Central memory CD8-positive, alpha-beta T cell (primary cell): ENCODE data around the gene C16orf92.

Experiments
- ATAC-seq: fragments of 150-1000 bp; cut with Tn5 transposase; replicated peaks from 2 replicates; pipeline ENCODE4 v1.10.0; 2022; ENCODE audit warnings: mild to moderate bottlenecking, moderate FRiP score, moderate number of reproducible peaks; ENCODE audit not compliant: poor library complexity, severe bottlenecking; ENCODE audit errors: extremely low read depth
- DNase-seq, 2 donors: peaks; one replicate each; pipeline ENCODE4 v3.0.0; 2021; ENCODE audit warnings: low spot score in 2 of 2
- H3K27ac Mint-ChIP-seq: one replicate; pipeline ENCODE4 v1.8.0; 2022; ENCODE audit warnings: low read depth, mild to moderate bottlenecking, moderate library complexity, mixed read lengths
- H3K27me3 Mint-ChIP-seq: one replicate; pipeline ENCODE4 v1.8.0; 2022; ENCODE audit warnings: mixed read lengths
- H3K36me3 Mint-ChIP-seq: one replicate; pipeline ENCODE4 v1.8.0; 2022; ENCODE audit warnings: mild to moderate bottlenecking, moderate library complexity, mixed read lengths; ENCODE audit not compliant: insufficient read depth
- H3K4me1 Mint-ChIP-seq: one replicate; pipeline ENCODE4 v1.8.0; 2022; ENCODE audit warnings: mixed read lengths
- H3K4me3 Mint-ChIP-seq: one replicate; pipeline ENCODE4 v1.8.0; 2022; ENCODE audit warnings: mild to moderate bottlenecking, moderate library complexity, mixed read lengths
- H3K9me3 Mint-ChIP-seq: one replicate; pipeline ENCODE4 v1.8.0; 2022; ENCODE audit warnings: mixed read lengths

C16orf92 gene

DNA sequence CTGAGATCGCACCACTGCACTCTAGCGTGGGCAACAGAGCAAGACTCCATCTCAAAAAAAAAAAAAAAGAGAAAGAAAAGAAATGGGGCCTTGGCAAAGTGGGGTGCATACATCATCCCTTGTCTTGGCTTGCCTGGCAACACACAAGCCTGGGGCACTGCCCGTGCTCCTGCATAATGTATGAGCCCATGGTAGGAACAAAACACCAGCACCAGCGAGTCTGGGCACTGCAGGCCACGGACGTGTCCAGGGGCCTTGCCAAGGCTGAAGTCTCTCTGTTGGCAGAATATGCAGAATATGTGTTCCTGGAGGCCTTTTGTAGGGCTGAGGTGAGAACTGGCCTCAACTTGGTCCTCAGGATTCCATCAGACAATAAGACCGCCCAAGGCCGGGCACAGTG, 26.9 kb downstream of the C16orf92 start:
- Mint-ChIP-seq H3K9me3 (no peaks in the 10 kb centered on the region), H3K27me3 (no peaks in the 10 kb centered on the region), H3K27ac (no peak overlapping the region), H3K4me3 (no peak overlapping the region), H3K4me1 (peaks cover 20% of the 10 kb centered on the region), H3K36me3 (peaks cover 11% of the 10 kb centered on the region)
- ATAC-seq (no peak), DNase-seq (no peak)

DNA sequence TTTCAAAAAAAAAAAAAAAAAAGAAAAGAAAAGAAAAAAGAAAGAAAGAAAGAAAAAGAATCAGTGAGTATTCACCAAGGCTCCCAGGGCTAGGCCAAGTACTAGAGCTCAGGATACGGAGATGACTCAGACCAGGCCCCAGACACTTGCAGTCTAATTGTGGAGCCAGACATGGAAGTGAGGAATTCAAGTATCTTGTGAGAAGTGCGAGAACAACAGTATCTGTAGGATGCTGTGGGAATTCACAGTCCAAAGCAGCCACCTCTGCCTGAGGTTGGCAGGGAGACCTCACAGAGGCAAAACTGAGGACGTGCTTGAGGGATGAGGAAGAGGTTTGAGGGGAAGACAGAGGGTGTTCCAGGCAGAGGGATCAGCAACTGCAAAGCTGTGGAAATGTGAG, 28.5 kb downstream of the C16orf92 start:
- no peak for DNase-seq
- Mint-ChIP-seq H3K36me3 (peaks cover 11% of the 10 kb centered on the region), H3K27me3 (no peaks in the 10 kb centered on the region), H3K27ac (no peak overlapping the region), H3K4me3 (peak overlapping the region; percentile 65), H3K4me1 (peaks cover 23% of the 10 kb centered on the region), H3K9me3 (no peaks in the 10 kb centered on the region)
- ATAC-seq: no peak

DNA sequence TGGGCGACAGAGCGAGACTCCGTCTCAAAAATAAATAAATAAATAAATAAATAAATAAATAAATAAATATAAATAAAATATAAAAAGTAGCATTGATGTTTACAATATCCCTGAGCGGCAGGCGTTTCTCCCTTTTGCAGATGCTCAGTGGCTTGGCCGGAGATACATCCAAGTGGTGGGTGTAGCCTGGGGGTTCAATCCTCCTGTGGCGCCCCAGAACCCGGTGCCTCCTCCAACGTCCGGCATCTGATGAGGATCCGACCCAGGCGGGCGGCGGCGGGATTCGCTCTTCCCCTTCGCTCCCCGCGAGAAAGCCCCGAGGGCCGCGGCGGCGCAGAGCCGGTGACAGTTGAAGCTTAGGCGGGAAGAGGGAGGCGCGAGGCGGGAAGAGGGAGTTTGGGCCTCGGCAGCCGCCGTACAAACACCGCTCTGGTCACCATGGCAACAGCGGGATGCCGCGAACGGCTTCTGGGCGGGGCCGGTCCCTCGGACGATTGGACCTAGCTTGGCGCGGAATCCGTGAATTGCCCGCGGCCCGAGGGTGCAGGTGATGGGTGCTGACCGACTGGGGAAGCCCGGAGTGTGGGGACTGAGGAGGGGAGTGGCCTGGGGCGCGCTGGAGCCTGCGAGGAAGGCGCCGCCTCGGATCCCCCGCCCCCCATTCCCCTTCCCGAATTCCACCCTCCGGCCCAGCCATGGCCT, 29.8 kb downstream of the C16orf92 start:
- Mint-ChIP-seq H3K9me3 (no peaks in the 10 kb centered on the region), H3K27ac (peak overlapping the region; percentile 90), H3K27me3 (no peaks in the 10 kb centered on the region), H3K36me3 (peaks cover 11% of the 10 kb centered on the region), H3K4me1 (peaks cover 23% of the 10 kb centered on the region), H3K4me3 (peak overlapping the region; percentile 83)
- ATAC-seq: peak; percentile 73
- DNase-seq: peak; percentile 71 to 80

DNA sequence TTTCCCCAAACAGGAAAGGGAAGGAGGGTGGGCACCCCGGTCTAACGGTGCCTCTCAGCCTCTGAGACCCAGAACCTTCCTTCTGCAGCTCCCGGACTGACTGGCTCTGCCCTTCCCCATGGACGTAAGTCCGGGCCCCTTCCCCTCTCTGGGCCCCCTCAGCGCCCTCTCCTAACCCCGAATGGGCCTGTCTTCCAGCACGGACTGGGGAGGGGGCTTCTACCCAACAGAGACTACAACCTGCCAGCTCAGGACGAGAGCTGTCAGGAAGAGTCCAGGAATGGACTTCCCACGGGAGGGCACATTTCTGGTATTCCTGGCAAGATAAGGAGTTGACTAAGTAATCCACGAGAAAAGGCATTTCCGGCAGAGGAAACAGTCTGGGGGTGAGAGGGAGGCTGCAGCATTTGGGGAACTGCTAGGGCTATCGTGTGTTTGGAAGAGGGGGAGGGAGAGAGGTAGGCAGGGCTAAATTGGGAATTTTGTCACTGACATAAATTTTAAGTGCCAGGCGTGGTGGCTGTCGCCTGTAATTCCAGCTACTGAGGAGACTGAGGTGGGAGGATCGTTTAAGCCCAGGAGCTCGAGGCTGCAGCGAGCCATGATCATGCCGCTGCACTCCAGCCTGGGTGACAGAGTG, 30.5 kb downstream of the C16orf92 start:
- peak overlapping the region; percentile 83 for H3K4me3 Mint-ChIP-seq
- peaks cover 13% of the 10 kb centered on the region for H3K36me3 Mint-ChIP-seq
- peak overlapping the region; percentile 90 for H3K27ac Mint-ChIP-seq
- ATAC-seq: no peak
- no peaks in the 10 kb centered on the region for H3K27me3 Mint-ChIP-seq
- H3K9me3 Mint-ChIP-seq: no peaks in the 10 kb centered on the region
- no peak for DNase-seq
- peaks cover 23% of the 10 kb centered on the region for H3K4me1 Mint-ChIP-seq

DNA sequence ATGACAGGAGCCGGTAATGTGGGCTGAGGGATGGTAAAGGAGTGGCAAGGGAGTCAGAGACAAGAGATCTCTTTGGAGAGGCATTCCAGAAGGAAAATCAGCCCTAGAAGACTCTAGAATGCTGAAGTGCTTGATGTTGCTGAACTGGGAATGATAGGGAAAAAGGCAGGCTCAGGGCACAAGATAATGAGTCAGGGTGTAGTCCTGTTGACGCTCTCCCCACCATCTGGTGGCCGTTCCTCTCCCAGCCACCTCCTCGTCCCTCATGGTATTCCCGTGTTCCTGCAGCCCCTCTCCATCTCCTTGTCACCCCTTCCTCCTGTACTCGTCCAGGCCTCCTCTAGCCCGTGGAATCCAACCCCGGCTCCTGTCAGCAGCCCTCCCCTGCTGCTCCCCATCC, 31.5 kb downstream of the C16orf92 start:
- ATAC-seq: no peak
- no peak for DNase-seq
- peaks cover 23% of the 10 kb centered on the region for H3K4me1 Mint-ChIP-seq
- peak overlapping the region; percentile 83 for H3K4me3 Mint-ChIP-seq
- H3K36me3 Mint-ChIP-seq: peaks cover 13% of the 10 kb centered on the region
- H3K9me3 Mint-ChIP-seq: no peaks in the 10 kb centered on the region
- no peaks in the 10 kb centered on the region for H3K27me3 Mint-ChIP-seq
- no peak overlapping the region for H3K27ac Mint-ChIP-seq

DNA sequence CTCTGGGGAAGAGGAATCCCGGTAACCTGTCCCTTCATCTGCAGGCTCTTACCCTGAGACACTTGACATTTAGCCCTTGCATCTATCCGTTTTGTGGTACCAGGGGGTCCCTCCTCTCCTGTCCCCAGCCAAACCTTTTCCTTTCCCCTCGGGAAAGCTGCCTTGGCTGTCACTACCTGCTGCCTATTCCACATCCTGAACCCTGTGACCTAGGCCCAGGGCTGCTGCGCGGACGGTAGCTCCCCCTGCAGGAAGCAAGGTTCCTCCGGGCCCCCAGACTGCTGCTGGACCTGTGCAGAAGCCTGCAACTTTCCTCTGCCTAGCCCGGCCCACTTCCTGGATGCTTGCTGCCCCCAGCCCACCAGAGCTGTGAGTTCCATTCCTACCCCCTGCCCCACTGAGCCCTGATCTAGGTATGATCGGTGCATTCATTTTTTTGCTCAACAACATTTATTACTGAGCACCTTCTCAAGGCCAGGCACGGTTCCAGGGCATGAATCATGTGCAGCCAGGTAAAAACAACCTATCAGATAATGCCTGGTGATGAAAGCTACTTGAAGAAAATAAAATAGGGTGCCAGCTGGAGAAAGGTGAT, 32.1 kb downstream of the C16orf92 start:
- no peaks in the 10 kb centered on the region for H3K9me3 Mint-ChIP-seq
- ATAC-seq (no peak), DNase-seq (peak in 1 of 2 donors; percentile 36)
- H3K36me3 Mint-ChIP-seq: peaks cover 13% of the 10 kb centered on the region
- H3K27me3 Mint-ChIP-seq: no peaks in the 10 kb centered on the region
- H3K4me1 Mint-ChIP-seq: peaks cover 23% of the 10 kb centered on the region
- H3K4me3 Mint-ChIP-seq: peak overlapping the region; percentile 83
- H3K27ac Mint-ChIP-seq: no peak overlapping the region

DNA sequence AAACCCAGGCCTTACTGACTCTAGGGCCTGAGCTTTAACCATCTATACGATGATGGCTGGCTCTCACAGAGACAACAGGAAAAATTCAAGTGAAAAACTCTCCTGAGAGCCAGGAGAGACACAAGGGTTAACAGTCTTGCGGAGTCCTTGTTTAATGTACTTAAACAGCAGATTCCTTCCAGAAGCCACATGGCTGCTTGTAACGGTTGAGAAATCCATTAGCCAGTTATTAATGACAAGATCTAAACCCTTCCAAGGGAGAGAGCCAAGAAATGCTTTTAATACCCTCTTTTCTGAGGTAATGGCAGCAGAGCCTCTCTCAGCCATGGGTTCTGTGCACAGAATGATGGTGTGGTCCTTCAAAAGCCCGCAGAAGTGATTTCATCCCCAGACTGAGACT, 37.3 kb downstream of the C16orf92 start:
- Mint-ChIP-seq H3K27me3 (no peaks in the 10 kb centered on the region), H3K36me3 (peaks cover 12% of the 10 kb centered on the region), H3K9me3 (no peaks in the 10 kb centered on the region), H3K27ac (no peak overlapping the region), H3K4me3 (no peak overlapping the region), H3K4me1 (peaks cover 11% of the 10 kb centered on the region)
- ATAC-seq: no peak
- DNase-seq: no peak

DNA sequence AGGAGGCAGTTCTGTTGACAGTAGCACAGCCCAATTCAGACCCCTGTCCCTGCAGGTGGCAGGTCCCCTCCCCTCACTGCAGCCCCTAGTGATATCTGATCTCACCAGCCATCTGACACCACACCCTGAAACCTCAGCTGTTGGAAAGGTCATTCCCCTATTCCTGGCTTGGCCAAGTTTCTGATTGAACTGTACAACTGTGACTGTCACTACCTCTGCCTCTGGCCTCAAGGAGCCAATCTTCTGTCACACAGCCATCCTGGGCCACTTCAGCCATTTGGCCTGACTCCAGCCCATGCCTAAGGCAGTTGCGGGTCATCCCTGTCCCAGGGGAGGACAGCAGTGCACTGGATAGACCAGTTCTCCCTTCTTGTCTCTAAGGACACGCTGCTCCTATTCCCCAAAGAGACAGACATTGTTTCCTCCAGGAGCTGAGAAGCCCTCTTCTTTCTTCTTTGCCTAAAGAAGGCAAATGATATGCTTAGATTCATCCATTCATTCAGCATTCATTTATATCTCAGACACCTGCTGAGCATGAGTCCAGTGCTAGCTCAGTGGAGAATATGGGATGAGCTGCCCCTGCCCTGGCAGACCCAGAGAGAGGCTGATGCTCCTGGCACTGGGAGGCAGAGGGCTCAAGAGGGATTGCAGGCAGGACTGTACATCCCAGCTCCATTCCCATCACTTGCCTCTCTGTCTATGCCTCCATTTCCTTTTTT, 38.0 kb downstream of the C16orf92 start:
- Mint-ChIP-seq H3K36me3 (peaks cover 17% of the 10 kb centered on the region), H3K27me3 (no peaks in the 10 kb centered on the region), H3K9me3 (no peaks in the 10 kb centered on the region), H3K27ac (no peak overlapping the region), H3K4me1 (peaks cover 11% of the 10 kb centered on the region), H3K4me3 (no peak overlapping the region)
- ATAC-seq (no peak), DNase-seq (no peak)

DNA sequence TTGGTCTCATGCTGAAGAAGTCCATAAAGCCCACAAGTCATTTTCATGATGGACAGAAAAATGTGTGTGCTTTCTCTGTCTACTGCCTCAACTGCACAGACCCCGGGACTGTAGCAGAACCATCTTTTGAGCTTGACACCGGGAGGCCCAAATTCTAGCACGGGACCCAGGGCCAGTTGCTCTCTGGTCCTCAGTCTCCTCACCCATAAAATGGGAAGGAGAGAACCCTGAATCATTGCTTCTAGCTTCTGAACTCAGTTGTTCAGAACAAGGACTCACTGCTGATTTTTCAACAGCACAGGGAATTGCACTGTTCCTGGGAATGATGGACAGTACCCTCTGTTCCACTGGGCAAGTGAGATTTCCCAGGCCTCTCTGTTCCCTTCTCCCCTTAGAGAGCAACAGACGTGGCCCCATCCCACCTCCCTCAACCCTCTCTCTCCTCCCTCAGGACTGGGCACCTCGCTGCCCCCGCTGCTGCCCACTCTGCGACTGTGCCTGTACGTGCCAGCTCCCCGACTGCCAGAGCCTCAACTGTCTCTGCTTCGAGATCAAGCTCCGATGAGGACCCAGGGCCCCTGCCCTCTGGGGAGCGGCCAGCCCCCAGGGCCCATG, 40.4 kb downstream of the C16orf92 start:
- H3K4me1 Mint-ChIP-seq: peaks cover 28% of the 10 kb centered on the region
- H3K27ac Mint-ChIP-seq: peak overlapping the region; percentile 98
- H3K36me3 Mint-ChIP-seq: peaks cover 35% of the 10 kb centered on the region
- no peak for DNase-seq
- H3K27me3 Mint-ChIP-seq: no peaks in the 10 kb centered on the region
- ATAC-seq: no peak
- H3K9me3 Mint-ChIP-seq: no peaks in the 10 kb centered on the region
- peak overlapping the region; percentile 96 for H3K4me3 Mint-ChIP-seq

DNA sequence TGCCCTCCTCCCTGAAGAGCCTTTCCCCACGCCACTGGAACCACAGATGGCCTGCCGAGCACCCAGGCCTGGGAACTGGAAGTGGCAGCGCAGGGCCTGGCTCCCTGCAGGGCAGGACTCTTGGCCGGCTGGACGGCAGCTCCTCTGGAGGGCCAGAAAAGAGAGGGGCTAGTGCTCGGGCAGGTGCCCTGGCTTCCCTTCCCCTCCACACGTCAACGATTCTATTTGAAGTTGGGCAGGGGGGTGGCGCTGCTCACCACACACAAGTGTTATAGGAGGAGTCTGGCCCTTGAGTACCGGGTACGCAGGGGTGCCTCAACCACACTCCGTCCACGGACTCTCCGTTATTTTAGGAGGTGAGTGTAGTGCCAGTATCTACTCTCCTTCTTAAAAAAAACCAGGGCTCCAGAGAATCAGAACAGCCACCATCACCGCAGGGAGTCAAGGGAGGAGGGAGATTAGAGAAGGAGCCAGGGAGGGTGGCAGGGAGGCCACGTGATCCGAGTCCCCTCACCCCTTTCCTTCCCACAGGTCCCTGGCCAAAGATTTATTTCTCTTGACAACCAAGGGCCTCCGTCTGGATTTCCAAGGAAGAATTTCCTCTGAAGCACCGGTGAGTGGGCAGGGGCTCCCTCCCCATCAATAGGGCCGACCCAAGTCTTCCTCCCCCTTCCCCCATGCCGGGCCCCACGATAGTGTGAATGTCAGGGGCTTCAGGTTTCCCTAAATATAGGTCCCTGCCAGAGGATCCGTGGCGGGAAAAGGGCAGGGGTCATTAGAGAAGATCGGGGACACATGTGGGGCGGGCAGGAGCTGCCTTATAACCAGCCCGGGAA, 41.1 kb downstream of the C16orf92 start:
- H3K9me3 Mint-ChIP-seq: no peaks in the 10 kb centered on the region

DNA sequence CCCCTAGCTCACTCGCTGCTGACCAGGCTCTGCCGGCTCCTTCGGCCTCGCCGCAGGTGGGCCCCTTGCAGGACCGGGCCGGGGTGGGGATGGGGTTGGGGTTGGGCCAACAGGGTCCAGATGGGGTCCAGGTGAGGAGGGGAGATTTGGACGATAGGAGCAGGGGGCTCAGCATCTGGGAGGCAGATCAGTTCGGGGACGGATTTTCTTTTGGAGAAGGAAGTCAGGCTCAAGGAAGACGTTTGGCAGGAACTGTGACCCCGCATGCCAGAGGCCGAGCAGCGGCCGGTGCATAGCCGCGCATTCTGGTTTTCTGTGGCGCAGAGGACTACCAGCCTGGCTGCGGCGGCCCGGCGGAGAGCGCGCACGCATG, 41.7 kb downstream of the C16orf92 start:
- Mint-ChIP-seq H3K36me3 (peaks cover 46% of the 10 kb centered on the region), H3K4me1 (peaks cover 38% of the 10 kb centered on the region), H3K9me3 (no peaks in the 10 kb centered on the region), H3K27me3 (no peaks in the 10 kb centered on the region), H3K4me3 (peak overlapping the region; percentile 96), H3K27ac (peak overlapping the region; percentile 98)
- ATAC-seq (no peak), DNase-seq (no peak)

More for the DNA sequence above, 41.1 kb downstream of the C16orf92 start:
- Mint-ChIP-seq H3K36me3 (peaks cover 40% of the 10 kb centered on the region), H3K4me3 (peak overlapping the region; percentile 96), H3K27me3 (no peaks in the 10 kb centered on the region), H3K4me1 (peaks cover 33% of the 10 kb centered on the region), H3K27ac (peak overlapping the region; percentile 98)
- peak; percentile 35 to 37 for DNase-seq
- ATAC-seq: no peak
